Measurements from ENCODE around the gene GJA8.

GJA8 gene

GRCh38 chr1:147890177-147890790, 12.3 kb upstream of the GJA8 start (continued):
- TF ChIP-seq ZBTB49 (tag by site-specific recombination; IDR thresholded peaks at IDR 0.05; ENCODE audit: low read depth), result no peak
- TF ChIP-seq ZFP37 (tag by site-specific recombination; IDR thresholded peaks at IDR 0.05), result no peak
- TF ChIP-seq ZNF600 (tag by site-specific recombination; IDR thresholded peaks at IDR 0.05), result no peak
- TF ChIP-seq KLF17 (tag by site-specific recombination; IDR thresholded peaks at IDR 0.05), result no peak
- no peak for TF ChIP-seq ZNF529 (tag by site-specific recombination; IDR thresholded peaks at IDR 0.05; ENCODE audit: insufficient replicate concordance)
- no peak for TF ChIP-seq GLI4 (tag by site-specific recombination; IDR thresholded peaks at IDR 0.05)
- no peak for TF ChIP-seq ZNF266 (tag by site-specific recombination; IDR thresholded peaks at IDR 0.05; ENCODE audit: low read depth)
- TF ChIP-seq ZNF335 (tag by site-specific recombination; conservative IDR thresholded peaks at IDR 0.05), result 0 out of 2 replicates have a peak, but pooled peaks have one; percentile 16
- no peak for TF ChIP-seq ZNF623 (tag by site-specific recombination; IDR thresholded peaks at IDR 0.05)
- no peak for TF ChIP-seq ZNF585B (tag by site-specific recombination; IDR thresholded peaks at IDR 0.05)
- no peak for TF ChIP-seq ZNF518A (tag by site-specific recombination; conservative IDR thresholded peaks at IDR 0.05; ENCODE audit: low read depth)

- Histone ChIP-seq H3K4me3 (ENCODE audit: low read depth, low read length) (no peak overlapping the region), H3K9me3 (ENCODE audit: control insufficient read depth, insufficient read depth, low read depth, low read length) (no peaks in the 10 kb centered on the region), H3K27ac (ENCODE audit: extremely low read depth, low read depth, low read length) (no peak overlapping the region), H3K36me3 (ENCODE audit: control insufficient read depth in 2 of 2, insufficient read depth in 1 of 2, low read length in 2 of 2) (no peaks in the 10 kb centered on the region), H3K4me1 (ENCODE audit: control insufficient read depth, insufficient read depth, low read length) (no peaks in the 10 kb centered on the region)
- ChIA-PET POLR2A (no interaction called here), CTCF (interaction anchor here (1.2 to 4.7 kb wide), 3 partner anchors 14 to 172 kb away, joined by 3 to 71 read pairs (median 7); no protein-coding TSS in a partner anchor)
- TF ChIP-seq ZNF692 (tag by site-specific recombination; IDR thresholded peaks at IDR 0.05) (no peak), ZNF114 (tag by site-specific recombination; IDR thresholded peaks at IDR 0.05) (no peak), ZNF677 (tag by site-specific recombination; IDR thresholded peaks at IDR 0.05) (no peak), ZBTB21 (tag by site-specific recombination; IDR thresholded peaks at IDR 0.05) (no peak), ZNF394 (tag by site-specific recombination; IDR thresholded peaks at IDR 0.05; ENCODE audit: borderline replicate concordance) (no peak), HOXD13 (CRISPR knock-in tag; IDR thresholded peaks at IDR 0.05; ENCODE audit: borderline replicate concordance) (no peak), SCRT1 (tag by site-specific recombination; IDR thresholded peaks at IDR 0.05; ENCODE audit: borderline replicate concordance) (no peak), HOXC10 (CRISPR knock-in tag; IDR thresholded peaks at IDR 0.05) (no peak), MEIS1 (CRISPR knock-in tag; IDR thresholded peaks at IDR 0.05; ENCODE audit: borderline replicate concordance) (no peak), ZNF10 (tag by site-specific recombination; IDR thresholded peaks at IDR 0.05) (no peak), ZBTB11 (tag by site-specific recombination; conservative IDR thresholded peaks at IDR 0.05; ENCODE audit: low read depth) (no peak), KLF8 (tag by site-specific recombination; IDR thresholded peaks at IDR 0.05) (no peak)
These were observed 11.5 kb upstream of the GJA8 start for GRCh38 chr1:147891088-147891487.
